Loucy (cell line): Measurements from ENCODE around the gene TSPAN17.

ENCODE experiments used
- H2AFZ ChIP-seq: fragments of 200-600 bp; sonication (generic); 2 replicates; pipeline ENCODE4 v1.6.0; 2016; ENCODE audit warnings: antibody characterized with exemption, mild to moderate bottlenecking, low read length, moderate library complexity
- H3F3A ChIP-seq: fragments of 200-600 bp; 2 replicates; pipeline ENCODE4 v1.6.0; 2016; ENCODE audit warnings: antibody characterized with exemption, low read depth, mild to moderate bottlenecking
- H3K27me3 ChIP-seq: fragments of 200-600 bp; sonication (generic); 2 replicates; pipeline ENCODE4 v1.6.1; 2014; ENCODE audit warnings: low read length, mild to moderate bottlenecking; ENCODE audit not compliant: insufficient read depth, poor library complexity, severe bottlenecking
- H3K36me3 ChIP-seq: fragments of 200-600 bp; sonication (generic); 2 replicates; pipeline ENCODE4 v1.6.1; 2016; ENCODE audit warnings: low read length; ENCODE audit not compliant: insufficient read depth
- H3K4me1 ChIP-seq: fragments of 200-600 bp; sonication (generic); 2 replicates; pipeline ENCODE4 v1.5.1; 2014; ENCODE audit warnings: low read length, mild to moderate bottlenecking; ENCODE audit not compliant: insufficient read depth, poor library complexity, severe bottlenecking
- H3K4me2 ChIP-seq: fragments of 200-600 bp; sonication (generic); 2 replicates; pipeline ENCODE4 v1.6.0; 2014; ENCODE audit warnings: antibody characterized with exemption, low read length, low read depth, mild to moderate bottlenecking; ENCODE audit not compliant: poor library complexity, severe bottlenecking
- H3K4me3 ChIP-seq: fragments of 200-600 bp; sonication (generic); 2 replicates; pipeline ENCODE4 v1.5.1; 2014; ENCODE audit warnings: low read length, mild to moderate bottlenecking, mixed read lengths; ENCODE audit not compliant: poor library complexity, severe bottlenecking
- H3K79me2 ChIP-seq: fragments of 200-600 bp; sonication (generic); 2 replicates; pipeline ENCODE4 v1.6.1; 2014; ENCODE audit warnings: low read length; ENCODE audit not compliant: insufficient read depth
- H3K9ac ChIP-seq: fragments of 200-600 bp; sonication (generic); 2 replicates; pipeline ENCODE4 v1.6.0; 2014; ENCODE audit warnings: mild to moderate bottlenecking, low read depth, low read length, moderate library complexity; ENCODE audit not compliant: poor library complexity, severe bottlenecking
- H3K9me2 ChIP-seq: fragments of 200-600 bp; sonication (generic); replicated peaks from 2 replicates; pipeline ENCODE4 v1.6.1; 2016; ENCODE audit warnings: low read depth, low read length, mixed read lengths
- H3K9me3 ChIP-seq: fragments of 200-600 bp; sonication (generic); 2 replicates; pipeline ENCODE4 v1.6.1; 2014; ENCODE audit warnings: mild to moderate bottlenecking, antibody characterized with exemption, low read length, low read depth; ENCODE audit not compliant: insufficient read depth
- H4K20me1 ChIP-seq: fragments of 200-600 bp; sonication (generic); 2 replicates; pipeline ENCODE4 v1.6.0; 2014; ENCODE audit warnings: antibody characterized with exemption, low read length, mild to moderate bottlenecking; ENCODE audit not compliant: insufficient read depth, poor library complexity, severe bottlenecking
- EZH2phosphoT487 ChIP-seq: fragments of 200-600 bp; IDR thresholded peaks from 2 replicates; pipeline ENCODE4 v1.6.1; 2018; ENCODE audit warnings: antibody characterized with exemption, mild to moderate bottlenecking, moderate library complexity, borderline replicate concordance
- TF ChIP-seq, protein P1 (sequence below): fragments of 200-600 bp; sonication (generic); conservative IDR thresholded peaks from 2 replicates; pipeline ENCODE4 v1.5.1; 2014; ENCODE audit warnings: mild to moderate bottlenecking, antibody characterized with exemption, low read length

The TSPAN17 gene

DNA sequence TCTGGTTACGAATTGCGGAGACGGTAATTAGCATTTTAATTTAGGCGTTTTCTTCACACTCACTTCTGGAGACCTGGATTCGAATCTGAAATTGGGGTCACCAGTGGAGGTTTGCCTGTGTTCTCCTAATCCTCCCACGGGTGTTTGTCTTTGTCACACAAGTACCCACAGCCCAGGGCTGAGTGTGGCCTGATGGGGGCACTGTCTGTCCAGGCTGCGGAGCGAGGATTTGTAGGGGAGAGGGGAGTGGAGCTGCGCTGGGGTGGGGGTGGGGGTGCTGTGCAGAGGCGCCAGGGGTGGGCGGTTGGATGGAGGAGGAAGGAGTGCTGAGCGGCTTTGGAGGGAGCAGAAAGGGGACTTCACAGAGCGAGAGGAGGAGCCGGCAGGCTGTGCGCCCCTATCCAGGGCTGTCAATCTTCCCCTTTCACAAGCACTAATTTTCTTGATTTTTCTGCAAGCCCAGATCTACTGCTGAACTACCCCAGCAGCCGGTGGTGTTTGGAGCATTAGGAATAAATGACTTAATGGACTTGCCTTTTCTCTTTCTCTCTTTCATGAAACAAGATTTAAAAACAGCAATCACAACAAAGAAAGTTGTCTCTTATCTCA is 53.1 kb downstream of the TSPAN17 start:
- H3K4me2 ChIP-seq: no peak overlapping the region
- H3F3A ChIP-seq: no peaks in the 10 kb centered on the region
- no peaks in the 10 kb centered on the region for H3K9me3 ChIP-seq
- no peaks in the 10 kb centered on the region for H3K36me3 ChIP-seq
- no peaks in the 10 kb centered on the region for H4K20me1 ChIP-seq
- H3K9me2 ChIP-seq: no peaks in the 10 kb centered on the region
- no peaks in the 10 kb centered on the region for H3K4me1 ChIP-seq
- no peaks in the 10 kb centered on the region for H3K79me2 ChIP-seq
- no peak overlapping the region for H3K9ac ChIP-seq
- no peak overlapping the region for H3K4me3 ChIP-seq
- no peaks in the 10 kb centered on the region for H3K27me3 ChIP-seq
- no peak for TF ChIP-seq EZH2phosphoT487
- TF ChIP-seq, protein P1, sequence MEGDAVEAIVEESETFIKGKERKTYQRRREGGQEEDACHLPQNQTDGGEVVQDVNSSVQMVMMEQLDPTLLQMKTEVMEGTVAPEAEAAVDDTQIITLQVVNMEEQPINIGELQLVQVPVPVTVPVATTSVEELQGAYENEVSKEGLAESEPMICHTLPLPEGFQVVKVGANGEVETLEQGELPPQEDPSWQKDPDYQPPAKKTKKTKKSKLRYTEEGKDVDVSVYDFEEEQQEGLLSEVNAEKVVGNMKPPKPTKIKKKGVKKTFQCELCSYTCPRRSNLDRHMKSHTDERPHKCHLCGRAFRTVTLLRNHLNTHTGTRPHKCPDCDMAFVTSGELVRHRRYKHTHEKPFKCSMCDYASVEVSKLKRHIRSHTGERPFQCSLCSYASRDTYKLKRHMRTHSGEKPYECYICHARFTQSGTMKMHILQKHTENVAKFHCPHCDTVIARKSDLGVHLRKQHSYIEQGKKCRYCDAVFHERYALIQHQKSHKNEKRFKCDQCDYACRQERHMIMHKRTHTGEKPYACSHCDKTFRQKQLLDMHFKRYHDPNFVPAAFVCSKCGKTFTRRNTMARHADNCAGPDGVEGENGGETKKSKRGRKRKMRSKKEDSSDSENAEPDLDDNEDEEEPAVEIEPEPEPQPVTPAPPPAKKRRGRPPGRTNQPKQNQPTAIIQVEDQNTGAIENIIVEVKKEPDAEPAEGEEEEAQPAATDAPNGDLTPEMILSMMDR: peak; percentile 42
- H2AFZ ChIP-seq: no peak overlapping the region

DNA sequence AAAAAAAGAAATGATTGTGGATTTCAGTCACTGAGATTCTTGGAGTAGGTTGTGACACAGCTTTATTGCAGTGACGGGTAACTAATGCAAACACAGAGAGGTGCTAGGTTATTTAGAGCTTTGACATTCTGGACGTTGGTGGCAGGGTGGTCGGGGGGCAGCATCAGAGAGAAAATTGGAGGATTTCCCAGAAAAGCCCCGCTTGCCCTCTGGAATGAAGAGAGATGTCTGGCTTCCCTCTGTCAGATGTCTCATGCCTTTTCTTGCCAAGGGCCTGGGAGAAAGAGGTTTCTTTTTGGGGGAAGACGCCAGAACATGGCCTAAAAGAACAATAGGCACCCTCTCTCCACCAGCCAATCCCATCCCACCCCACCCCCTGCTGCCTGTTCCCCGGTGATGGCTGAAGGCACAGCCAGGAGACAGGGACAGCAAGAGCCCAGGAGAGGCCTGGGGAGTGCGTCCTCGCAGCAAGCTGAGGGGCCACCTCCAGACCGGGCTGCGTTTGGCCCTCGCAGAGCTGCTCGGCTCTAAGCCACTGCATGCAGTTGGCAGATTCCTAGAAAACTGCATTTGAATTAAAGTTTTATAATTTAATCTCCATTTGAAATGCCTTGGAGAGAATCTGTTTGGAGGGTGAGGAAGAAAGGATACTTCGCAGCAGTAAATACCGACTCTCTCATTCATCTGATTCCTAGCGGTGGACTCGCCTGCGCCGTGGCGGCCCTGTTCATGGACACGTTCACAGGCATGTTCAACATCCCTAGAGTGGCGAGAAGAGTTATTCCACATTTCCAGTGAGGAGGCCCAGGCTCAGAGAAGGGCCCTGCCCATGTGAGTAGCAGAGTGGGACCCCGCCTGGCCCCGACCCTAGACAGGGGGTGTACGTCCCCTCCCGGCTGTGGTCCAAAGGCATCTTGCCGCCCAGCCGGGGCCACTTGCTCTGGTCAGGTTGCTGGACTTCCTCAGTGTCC is 55.7 kb downstream of the TSPAN17 start:
- H3K27me3 ChIP-seq: no peaks in the 10 kb centered on the region
- no peak overlapping the region for H3K9ac ChIP-seq
- H3K36me3 ChIP-seq: no peaks in the 10 kb centered on the region
- no peaks in the 10 kb centered on the region for H3K4me1 ChIP-seq
- TF ChIP-seq, protein P1: no peak
- TF ChIP-seq EZH2phosphoT487: no peak
- H3K9me3 ChIP-seq: no peaks in the 10 kb centered on the region
- H3K4me2 ChIP-seq: no peak overlapping the region
- H3K4me3 ChIP-seq: no peak overlapping the region
- H3K9me2 ChIP-seq: no peaks in the 10 kb centered on the region
- no peak overlapping the region for H2AFZ ChIP-seq
- H4K20me1 ChIP-seq: no peaks in the 10 kb centered on the region
- H3F3A ChIP-seq: no peaks in the 10 kb centered on the region
- H3K79me2 ChIP-seq: no peaks in the 10 kb centered on the region

DNA sequence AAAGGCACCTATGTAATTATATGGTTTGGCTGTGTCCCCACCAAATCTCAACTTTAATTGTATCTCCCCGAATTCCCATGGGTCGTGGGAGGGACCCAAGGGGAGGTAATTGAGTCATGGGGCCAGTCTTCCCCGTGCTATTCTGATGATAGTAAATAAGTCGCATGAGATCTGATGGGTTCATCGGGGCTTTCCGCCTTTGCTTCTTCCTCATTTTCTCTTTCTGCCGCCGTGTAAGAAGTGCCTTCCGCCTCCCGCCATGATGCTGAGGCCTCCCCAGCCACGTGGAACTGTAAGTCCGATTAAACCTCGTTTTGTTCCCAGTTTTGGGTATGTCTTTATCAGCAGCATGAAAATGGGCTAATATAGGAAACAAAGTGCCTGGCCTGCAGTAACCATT is 56.6 kb downstream of the TSPAN17 start:
- Histone ChIP-seq H3K4me2 (no peak overlapping the region), H3K4me1 (no peaks in the 10 kb centered on the region), H2AFZ (no peak overlapping the region), H3K79me2 (no peaks in the 10 kb centered on the region), H4K20me1 (no peaks in the 10 kb centered on the region), H3K9me3 (no peaks in the 10 kb centered on the region), H3K9ac (no peak overlapping the region), H3K9me2 (no peaks in the 10 kb centered on the region), H3F3A (no peaks in the 10 kb centered on the region), H3K36me3 (no peaks in the 10 kb centered on the region), H3K27me3 (no peaks in the 10 kb centered on the region), H3K4me3 (no peak overlapping the region)
- TF ChIP-seq EZH2phosphoT487: no peak
- TF ChIP-seq, protein P1: no peak
